HG03457 (cell line): ENCODE data around the gene SMARCD1.
"Not testable (repeated sequence)": the region's sequence is repeated elsewhere in the genome, so short reads cannot be mapped to it uniquely, and the experiment has no call there.

Experiments
- ATAC-seq: cut with Tn5 transposase; IDR thresholded peaks from one replicate; pipeline ENCODE4 v1.9.1; 2021; ENCODE audit warnings: moderate number of reproducible peaks; ENCODE audit not compliant: unreplicated experiment

The SMARCD1 gene

GRCh38 chr12:50075808-50076170 is 9.4 kb upstream of the SMARCD1 start:
- no peak for ATAC-seq

- no peak for ATAC-seq
Observed at GRCh38 chr12:50077099-50077498, 8.0 kb upstream of the SMARCD1 start.

- ATAC-seq, result no peak
Observed at GRCh38 chr12:50078281-50078680, 6.9 kb upstream of the SMARCD1 start.

- no peak for ATAC-seq
Observed at GRCh38 chr12:50079771-50080170, 5.4 kb upstream of the SMARCD1 start.

- no peak for ATAC-seq
Observed at GRCh38 chr12:50081096-50081808, 3.9 kb upstream of the SMARCD1 start.

GRCh38 chr12:50082644-50083043 is 2.5 kb upstream of the SMARCD1 start:
- ATAC-seq, result no peak

- ATAC-seq, result no peak
Observed at GRCh38 chr12:50083301-50083700, 1.8 kb upstream of the SMARCD1 start.

- ATAC-seq, result not testable (repeated sequence)
Observed at GRCh38 chr12:50084409-50084774, 750 bp upstream of the SMARCD1 start.

GRCh38 chr12:50085615-50086072 is 502 bp downstream of the SMARCD1 start:
- ATAC-seq, result no peak

GRCh38 chr12:50086148-50086547 is 1.0 kb downstream of the SMARCD1 start:
- ATAC-seq, result no peak

GRCh38 chr12:50087151-50087550 is 2.0 kb downstream of the SMARCD1 start:
- ATAC-seq, result no peak

- ATAC-seq, result no peak
Observed at GRCh38 chr12:50087995-50088394, 2.9 kb downstream of the SMARCD1 start.

- ATAC-seq, result no peak
Observed at GRCh38 chr12:50088577-50089335, 3.6 kb downstream of the SMARCD1 start.

- ATAC-seq, result no peak
Observed at GRCh38 chr12:50089730-50090129, 4.6 kb downstream of the SMARCD1 start.

- no peak for ATAC-seq
Observed at GRCh38 chr12:50090391-50090790, 5.2 kb downstream of the SMARCD1 start.

GRCh38 chr12:50097952-50098351 is 12.8 kb downstream of the SMARCD1 start:
- ATAC-seq, result no peak

GRCh38 chr12:50099302-50100008 is 14.3 kb downstream of the SMARCD1 start:
- ATAC-seq, result no peak

GRCh38 chr12:50100561-50100960 is 15.4 kb downstream of the SMARCD1 start:
- no peak for ATAC-seq

GRCh38 chr12:50101663-50102062 is 16.5 kb downstream of the SMARCD1 start:
- no peak for ATAC-seq

- ATAC-seq, result no peak
Observed at GRCh38 chr12:50102131-50102531, 17.0 kb downstream of the SMARCD1 start.

GRCh38 chr12:50102646-50103309 is 17.6 kb downstream of the SMARCD1 start:
- no peak for ATAC-seq
